Adrenal gland (tissue), 5 donors: ENCODE measurements around the gene CORO2B.

Source experiments
- POLR2A ChIP-seq, 2 donors: fragments of 450-650 bp; IDR thresholded peaks; one replicate each; pipeline ENCODE4 v1.6.1; 2017; ENCODE audit warnings: antibody characterized with exemption in 2 of 2, mild to moderate bottlenecking in 2 of 2, moderate library complexity in 1 of 2
- TF ChIP-seq, protein P1 (sequence below), 6 experiments: fragments of 450-650 bp in 4 of 6; fragments of 200-600 bp in 2 of 6; sonication (generic) in 1 of 6; IDR thresholded peaks; 1 replicate in 5 of 6; 2 replicates in 1 of 6; pipeline versions ENCODE4 v1.5.1 to v1.8.0; 2016 to 2021; ENCODE audit warnings: antibody characterized with exemption in 6 of 6, mild to moderate bottlenecking in 2 of 6, moderate library complexity in 1 of 6
- donor health status: DM: no; HTN: no; CAD: no.

DNA sequence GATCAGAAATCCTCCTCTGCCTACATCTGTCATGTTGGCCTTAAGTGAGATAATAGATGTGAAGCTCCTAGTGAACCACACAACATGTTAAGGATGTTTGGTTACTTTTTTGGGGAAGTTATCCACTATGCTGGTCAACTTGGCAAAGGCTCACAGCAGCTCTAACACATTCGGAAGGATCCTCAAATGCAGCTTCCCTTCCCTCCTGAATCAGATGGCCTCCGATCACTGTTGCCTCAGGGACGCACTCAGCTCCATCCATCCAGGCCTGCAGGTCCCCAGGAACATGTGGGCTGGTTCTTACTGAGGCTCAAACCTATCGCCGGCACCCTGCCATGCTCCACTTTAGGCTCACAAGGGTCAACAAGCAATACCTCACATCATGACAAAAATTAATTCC, 67.9 kb downstream of the CORO2B start:
- TF ChIP-seq POLR2A (IDR thresholded peaks at IDR 0.05): no peak
- TF ChIP-seq, protein P1, sequence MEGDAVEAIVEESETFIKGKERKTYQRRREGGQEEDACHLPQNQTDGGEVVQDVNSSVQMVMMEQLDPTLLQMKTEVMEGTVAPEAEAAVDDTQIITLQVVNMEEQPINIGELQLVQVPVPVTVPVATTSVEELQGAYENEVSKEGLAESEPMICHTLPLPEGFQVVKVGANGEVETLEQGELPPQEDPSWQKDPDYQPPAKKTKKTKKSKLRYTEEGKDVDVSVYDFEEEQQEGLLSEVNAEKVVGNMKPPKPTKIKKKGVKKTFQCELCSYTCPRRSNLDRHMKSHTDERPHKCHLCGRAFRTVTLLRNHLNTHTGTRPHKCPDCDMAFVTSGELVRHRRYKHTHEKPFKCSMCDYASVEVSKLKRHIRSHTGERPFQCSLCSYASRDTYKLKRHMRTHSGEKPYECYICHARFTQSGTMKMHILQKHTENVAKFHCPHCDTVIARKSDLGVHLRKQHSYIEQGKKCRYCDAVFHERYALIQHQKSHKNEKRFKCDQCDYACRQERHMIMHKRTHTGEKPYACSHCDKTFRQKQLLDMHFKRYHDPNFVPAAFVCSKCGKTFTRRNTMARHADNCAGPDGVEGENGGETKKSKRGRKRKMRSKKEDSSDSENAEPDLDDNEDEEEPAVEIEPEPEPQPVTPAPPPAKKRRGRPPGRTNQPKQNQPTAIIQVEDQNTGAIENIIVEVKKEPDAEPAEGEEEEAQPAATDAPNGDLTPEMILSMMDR (IDR thresholded peaks at IDR 0.05): no peak
